Measurements from ENCODE around the gene LRIT2.
"Not testable (repeated sequence)": the region's sequence is repeated elsewhere in the genome, so short reads cannot be mapped to it uniquely, and the experiment has no call there.

The LRIT2 gene

GRCh38 chr10:84204122-84204521, 21.2 kb downstream of the LRIT2 start:
- no peak for DNase-seq

DNA sequence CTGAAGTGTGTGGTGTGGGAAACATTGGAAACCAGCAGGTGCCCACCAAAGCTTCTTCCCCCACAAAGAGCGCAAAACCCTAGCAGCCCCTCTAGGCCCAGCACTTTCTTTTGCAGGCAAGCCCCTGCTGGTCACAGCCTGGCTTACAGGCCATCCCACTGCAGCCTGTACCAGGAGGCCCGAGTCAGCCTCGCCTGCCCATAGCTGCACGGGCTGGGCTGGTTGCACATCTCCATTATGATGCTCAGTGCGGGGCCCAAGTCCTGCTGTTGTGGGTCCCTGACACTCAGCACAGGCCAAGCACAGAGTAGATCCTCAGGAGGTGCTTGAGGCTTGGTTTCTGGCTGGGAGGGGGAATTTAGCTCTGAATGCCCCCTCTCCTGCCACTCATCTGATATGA, 23.0 kb downstream of the LRIT2 start:
- no peak for DNase-seq

- no peak for DNase-seq
Observed at GRCh38 chr10:84201682-84202081, 23.7 kb downstream of the LRIT2 start.

DNA sequence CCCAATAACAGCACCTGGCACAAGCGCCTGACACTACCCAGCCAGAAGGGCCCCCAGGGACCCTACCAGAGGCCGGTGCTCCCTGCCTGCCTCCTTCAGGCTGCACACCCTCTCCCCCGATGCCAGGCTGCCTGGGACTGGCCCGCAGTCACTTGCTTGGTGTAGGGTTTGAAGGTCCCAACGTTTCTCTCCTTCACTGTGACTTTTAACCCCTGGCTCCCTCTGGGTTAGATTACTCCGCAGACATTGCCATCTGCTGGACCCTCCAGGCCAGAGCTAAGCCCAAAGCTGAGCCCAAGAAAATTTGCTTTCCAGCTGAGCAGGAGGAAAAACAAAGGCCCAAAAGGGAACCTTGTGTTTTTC, 24.1 kb downstream of the LRIT2 start:
- DNase-seq: no peak

DNA sequence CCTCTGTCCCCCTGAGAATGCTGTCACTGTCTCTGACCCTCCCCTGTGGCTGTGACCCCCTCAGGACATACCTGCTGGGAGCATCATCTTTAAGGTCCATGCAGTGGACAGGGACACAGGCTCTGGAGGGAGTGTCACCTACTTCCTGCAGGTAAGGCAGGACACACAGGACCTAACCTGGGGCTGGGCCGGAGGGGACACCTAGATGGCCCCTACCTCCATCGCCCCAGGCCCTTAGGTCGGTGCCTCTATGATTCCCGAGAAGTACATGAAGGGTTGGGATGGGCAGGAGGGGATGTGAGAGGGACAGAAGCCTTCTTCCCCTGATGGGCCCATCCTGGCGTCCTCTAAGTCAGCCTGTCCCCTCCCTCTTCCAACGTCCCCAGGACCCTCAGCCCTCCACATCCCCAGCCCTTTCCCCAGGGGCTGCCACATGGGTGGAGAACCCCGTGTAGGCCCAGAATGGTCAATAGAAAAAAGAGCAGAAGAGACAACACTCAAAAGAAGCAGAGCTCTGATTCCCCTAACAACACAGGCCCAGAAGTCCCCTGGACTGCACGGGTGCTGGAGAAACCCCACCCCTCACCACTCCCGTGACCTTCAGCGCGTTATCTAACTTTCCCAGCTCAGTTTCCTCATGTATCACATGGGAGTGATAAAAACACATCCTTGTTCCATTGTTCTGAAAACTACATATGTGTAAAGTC, 24.7 kb downstream of the LRIT2 start:
- no peak for DNase-seq

- no peak for DNase-seq
Observed at GRCh38 chr10:84198206-84198915, 27.0 kb downstream of the LRIT2 start.

- no peak for DNase-seq
Observed at GRCh38 chr10:84197643-84198042, 27.7 kb downstream of the LRIT2 start.

DNA sequence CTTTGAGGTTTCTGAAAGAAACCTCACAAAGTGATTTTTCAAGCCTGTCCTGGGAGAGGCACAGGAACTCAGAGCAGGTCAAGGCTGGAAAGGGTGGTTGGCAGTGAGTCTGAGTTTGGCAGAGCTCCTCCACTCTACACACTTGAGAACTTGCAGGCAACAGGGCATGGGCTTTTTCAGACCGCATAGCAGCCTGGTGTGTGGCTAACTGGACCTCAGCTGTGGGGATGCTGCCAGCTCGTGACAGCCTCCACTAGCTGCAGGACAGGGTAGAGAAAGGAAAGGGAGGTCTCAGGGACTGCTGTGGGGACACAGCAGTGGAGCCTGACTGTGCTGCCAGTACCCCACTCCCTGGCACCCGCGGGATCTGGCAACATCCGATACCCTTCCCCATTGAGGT, 28.4 kb downstream of the LRIT2 start:
- DNase-seq: no peak

DNA sequence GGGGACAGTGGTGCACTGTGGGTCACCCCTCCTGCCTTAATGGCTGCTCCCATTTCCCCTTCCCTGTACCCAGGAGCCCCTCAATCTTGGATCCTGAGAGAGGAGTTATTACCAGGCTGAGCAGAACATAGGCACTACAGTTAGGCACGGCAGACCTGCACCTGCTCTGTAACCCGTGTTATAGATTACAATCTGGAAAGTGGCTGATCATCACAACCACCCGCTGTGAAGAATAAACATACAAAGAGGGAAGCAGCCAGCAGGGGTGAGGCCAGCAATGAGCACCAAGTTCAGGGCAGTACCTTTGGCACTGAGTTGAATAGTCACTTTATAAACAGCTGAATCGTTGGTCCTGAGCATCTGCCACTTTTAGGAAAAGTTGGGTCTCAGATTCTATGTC, 29.3 kb downstream of the LRIT2 start:
- DNase-seq: no peak

DNA sequence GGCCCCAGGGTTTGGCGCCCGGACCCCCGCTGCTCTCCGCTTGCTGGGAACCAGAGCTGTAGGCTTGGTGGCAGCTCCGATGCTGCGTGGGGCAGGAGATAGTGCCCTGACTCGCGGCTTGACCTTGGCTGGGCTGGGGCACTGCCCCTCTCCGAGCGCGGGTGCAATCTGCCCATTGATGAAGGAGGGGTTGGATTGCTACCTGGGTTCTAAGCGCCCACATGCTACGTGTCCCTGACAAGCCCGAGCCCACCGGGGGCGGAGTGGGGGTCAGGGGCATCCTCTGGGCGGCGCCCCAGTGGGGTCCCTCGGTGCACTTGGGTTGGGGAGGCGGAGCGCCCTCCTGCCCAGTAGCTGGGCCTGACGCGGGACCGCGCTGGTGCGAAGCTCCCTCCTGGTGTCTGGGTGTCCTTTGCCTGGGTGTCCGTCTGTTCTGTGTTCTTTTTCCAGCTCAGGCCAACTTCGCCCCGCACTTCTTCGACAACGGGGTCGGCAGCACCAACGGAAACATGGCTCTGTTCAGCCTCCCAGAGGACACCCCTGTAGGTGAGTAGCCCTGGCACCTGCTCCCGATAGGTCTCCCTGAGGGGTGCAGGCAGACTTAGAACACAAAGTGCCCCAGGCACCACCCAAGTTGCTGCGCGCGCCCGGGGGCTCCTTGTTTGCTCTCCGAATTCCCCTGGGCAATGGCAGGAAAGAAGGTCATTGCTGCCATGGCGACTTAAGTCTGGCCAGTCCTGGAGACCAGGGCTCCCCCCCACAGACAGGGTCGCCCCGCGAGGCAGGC, 30.1 kb downstream of the LRIT2 start:
- no peak for DNase-seq

DNA sequence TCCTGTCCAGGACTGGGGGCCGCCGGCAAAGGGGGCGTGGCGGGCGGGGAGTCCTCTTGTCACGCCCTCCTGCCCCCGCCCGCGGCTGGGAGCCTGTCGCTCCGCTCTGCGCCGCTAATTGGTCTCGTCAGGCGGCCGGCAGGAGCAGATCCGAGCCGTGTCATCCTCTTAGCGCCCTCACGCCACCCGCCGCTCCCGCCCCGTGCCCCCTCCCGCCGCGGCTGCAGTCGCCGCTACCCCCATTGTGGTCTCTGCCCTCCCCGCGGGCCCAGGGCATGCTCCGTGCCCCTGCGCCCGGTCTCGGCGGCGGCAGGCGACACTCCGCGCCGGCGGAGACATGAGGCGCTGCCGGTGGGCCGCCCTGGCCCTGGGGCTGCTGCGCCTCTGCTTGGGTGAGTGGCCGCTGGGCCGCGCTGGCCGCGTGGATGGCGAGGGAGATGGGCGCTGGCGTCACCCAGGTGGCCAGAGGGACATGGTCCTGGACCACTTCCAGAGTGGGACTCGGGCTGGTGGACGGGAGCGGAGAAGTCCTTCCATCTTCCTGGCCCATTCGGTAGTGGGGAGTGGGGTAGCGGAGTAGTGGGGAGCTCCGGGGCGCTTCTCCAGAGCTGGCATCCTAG, 30.8 kb downstream of the LRIT2 start, which contains the start of gene CDHR1:
CDHR1 (plus strand) TSS at position 114 of the 620 bp plus-strand sequence; CDS start at position 338, 224 bp downstream.
- peak; percentile 62 for DNase-seq

GRCh38 chr10:84193846-84194423, 31.4 kb downstream of the LRIT2 start:
- DNase-seq: no peak

DNA sequence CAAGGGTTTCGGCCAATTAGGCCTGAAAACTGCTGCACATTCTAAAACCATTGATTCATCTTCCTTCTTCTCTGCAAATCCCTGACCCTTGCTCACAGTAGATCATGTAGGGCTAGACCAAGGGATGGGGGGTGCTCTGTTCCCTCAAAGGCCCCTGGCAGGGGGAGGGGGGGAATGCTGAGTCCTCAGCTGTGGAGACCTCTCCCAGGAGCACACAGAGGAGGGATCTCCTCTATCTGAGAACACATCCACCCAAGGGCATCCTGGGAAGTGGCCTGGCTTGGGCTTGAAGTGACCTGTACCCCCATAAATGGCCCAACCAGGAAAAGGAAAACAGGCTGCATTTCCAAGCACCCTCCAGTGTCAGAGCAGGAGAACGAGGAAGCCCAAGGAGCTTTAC, 32.0 kb downstream of the LRIT2 start:
- no peak for DNase-seq

GRCh38 chr10:84191106-84191505, 34.2 kb downstream of the LRIT2 start:
- no peak for DNase-seq

- DNase-seq: no peak
Observed at GRCh38 chr10:84190621-84191020, 34.7 kb downstream of the LRIT2 start.

DNA sequence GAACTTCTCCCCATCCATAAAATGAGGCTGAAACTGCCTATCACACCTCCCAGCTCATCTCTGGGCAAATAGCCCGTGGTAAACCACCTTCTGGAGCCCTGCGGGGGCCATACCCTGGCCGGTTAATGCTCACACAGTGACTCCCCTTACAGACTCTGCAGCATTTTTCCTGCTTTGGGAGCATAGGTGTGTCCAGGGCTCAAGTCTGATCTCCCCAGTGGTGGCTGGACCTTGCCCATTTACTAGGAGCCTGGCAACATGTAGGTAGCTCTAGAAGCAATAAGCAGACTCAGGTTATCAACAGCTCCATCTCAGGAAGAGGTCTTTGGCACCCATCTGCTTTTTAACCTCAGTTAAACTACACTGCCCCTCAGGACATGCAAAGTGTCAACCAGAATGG, 36.5 kb downstream of the LRIT2 start:
- DNase-seq: no peak

DNA sequence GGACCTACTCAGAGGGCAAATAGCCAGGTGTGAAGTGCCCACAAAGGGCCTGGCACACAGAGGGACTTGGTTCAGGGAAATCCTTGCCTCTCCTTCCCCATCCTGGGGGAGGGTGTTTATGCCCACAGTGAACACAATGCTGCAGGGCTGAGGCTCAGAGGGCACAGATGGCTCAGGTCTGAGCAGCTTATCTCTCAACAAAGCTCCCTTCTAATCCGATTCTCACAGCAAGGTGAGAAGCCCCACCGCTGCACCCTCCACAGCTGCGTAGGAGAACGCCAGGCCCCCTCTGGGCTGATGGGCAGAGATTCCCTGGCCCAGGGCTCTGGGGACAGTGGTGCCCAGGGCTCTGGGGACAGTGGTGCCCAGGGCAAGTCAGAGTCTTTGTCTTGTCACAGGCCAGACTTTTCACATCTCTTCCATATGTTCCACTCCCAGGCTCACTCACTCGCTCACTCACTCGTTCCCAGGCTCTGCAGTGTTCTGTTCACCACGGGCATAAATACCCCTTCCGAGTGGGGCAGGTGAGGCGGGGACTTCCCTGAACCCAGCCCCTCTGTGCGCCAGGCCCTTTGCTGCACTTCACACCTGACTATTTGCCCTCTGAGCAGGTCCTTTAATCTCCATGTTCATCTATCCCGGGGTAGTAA, 39.7 kb downstream of the LRIT2 start:
- DNase-seq: no peak

DNA sequence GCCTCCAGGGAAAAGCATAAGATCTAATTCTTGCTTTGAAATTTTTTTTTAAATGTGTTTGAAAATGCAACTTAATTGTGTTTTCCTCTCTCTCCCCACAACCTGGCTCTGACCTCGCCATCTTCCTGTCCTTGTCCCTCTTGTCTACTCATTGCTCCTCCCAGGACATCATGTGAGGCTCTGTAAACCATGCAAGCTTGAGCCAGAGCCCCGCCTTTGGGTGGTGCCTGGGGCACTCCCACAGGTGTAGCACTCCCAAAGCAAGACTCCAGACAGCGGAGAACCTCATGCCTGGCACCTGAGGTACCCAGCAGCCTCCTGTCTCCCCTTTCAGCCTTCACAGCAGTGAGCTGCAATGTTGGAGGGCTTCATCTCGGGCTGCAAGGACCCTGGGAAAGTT, 40.8 kb downstream of the LRIT2 start:
- no peak for DNase-seq

DNA sequence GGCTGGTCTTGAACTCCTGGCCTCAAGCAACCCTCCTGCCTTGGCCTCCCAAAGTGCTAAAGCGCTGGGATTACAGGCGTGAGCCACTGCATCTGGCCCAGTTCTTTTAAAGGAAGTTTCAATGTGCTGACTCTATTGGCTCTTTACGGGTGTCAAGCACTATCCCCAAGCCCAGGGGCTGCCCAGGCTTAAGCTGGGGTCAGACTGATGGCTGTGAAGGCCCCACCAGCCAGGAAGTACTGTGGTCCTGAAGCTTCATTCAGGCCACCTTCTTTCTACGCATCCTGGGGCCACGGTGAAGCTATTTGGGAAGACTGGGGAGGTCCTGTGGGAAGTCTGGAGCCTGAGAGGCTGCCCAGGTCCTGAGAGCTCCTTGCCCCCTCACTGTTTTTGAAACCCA, 43.7 kb downstream of the LRIT2 start:
- DNase-seq: no peak

DNA sequence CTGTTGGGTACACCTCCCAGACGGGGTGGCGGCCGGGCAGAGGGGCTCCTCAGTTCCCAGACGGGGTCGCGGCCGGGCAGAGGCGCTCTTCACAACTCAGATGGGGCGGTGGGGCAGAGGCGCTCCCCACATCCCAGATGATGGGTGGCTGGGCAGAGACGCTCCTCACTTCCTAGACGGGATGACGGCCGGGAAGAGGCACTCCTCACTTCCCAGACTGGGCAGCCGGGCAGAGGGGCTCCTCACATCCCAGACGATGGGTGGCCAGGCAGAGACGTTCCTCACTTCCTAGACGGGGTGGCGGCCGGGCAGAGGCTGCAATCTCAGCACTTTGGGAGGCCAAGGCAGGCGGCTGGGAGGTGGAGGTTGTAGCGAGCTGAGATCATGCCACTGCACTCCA, 45.0 kb downstream of the LRIT2 start:
- not testable (repeated sequence) for DNase-seq

GRCh38 chr10:84179059-84179710, 46.2 kb downstream of the LRIT2 start:
- DNase-seq: peak; percentile 68

DNA sequence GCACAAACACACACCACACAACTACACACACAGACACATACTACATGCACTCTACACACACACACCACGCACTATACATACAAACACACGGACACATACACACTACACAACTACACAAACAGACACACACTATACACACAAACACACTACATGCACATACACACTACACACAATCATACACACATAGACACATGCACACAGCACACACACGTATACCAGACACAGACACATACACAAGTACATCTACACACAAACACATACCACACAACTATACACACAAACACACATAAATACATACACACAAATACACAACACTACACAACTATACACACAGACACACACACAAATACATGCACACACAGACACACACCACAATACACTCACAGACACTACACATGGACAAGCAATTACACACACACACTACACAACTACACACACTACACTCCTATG, 47.2 kb downstream of the LRIT2 start:
- DNase-seq: no peak

Measured in CD4-positive, alpha-beta T cell treated with Interleukin-15 for 1 hour (primary cell).